ENCODE data around the gene HDGFL1.

Gene HDGFL1

DNA sequence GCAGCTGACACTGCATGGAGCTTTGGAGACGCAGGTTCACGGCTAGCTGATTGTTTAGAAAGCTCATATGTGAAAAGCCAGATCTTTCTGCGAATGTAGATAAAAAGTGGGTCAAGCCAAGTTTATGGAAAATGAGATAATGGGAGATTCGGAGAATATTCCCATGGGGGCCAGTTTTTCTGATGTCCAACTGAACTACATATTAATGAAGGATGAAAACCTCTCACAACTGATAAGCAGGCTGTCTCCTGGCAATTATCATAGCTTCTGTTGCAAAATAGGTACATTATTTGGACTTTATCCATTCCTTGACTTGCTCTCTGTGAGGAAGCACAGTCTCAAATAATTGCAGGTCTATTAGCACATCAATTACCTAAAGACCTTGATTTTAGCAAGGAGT is 21.1 kb downstream of the HDGFL1 start:
- DNase-seq = no peak

DNA sequence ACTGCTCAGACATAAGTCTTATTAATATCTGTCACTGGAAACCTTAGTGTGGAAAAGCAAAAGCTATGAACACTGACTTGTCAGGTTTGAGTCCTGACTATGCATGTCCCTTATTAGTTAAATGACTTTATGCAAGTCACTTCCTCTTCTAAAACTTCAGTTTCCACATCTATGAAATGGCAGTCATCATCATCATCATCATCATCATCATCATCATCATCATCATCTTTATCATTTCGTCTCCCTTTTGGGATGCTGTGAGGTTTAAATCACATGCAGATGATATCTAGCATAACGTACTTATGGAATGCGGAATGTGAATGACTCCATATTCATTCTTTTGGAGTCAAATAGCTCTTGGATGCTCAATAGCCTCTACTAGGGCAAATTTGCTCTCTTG is 24.5 kb downstream of the HDGFL1 start:
- DNase-seq = no peak

DNA sequence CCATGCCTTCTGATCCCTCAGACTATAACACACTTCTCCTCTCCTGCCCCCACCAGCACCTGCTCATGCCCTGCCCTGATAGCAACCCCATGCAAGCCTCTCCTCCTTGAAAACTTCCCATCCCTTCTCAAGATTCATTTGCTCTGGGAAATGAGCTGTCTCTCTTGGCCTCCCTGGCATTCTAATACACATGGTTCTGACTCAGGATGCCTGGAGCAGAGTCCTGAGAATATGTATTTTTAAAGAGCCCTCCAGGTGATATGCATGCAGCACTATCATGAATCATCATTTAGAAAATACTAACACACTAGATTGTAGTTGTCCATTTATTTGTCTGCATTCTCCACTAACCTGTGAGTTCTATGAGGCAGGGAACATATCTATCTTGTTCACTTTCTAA is 26.6 kb downstream of the HDGFL1 start:
- DNase-seq = no peak

DNA sequence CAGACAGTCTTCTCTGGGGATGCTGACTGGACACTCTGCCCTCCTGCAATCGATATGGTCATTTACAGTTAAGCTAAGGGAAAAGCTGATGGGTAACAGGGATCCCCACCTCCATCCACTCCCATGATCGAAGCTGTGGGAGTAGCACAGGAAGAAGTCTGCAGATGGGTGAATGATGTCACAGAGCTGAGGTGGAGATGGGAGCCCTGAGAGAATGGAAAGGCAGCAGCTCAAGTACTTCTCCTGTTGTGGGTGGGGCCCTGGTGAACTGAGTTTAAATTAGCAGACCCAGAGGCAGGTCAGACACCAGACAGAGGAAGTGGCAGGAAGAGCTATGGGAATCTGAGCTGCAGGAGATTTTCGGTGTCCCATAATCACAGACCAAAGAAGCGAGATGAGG is 29.0 kb downstream of the HDGFL1 start:
- no peak for DNase-seq

DNA sequence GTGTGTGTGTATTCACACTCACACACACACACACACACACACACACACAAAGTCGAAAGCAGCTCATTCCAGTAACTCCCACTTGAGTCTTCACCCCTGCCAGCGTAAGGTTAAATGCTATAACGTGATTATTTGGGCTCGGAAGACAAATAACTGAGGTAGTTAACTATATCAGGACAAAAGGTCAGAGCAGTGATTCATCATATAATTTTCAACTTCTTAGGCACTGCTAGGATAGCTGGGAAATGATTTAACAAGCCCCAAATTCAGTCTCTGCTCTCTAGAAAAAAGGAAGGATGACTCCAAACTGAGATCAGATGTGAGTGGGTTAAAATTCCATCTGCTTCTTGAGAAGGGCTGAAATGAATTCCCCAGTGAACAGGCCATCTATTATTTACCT is 30.7 kb downstream of the HDGFL1 start:
- no peak for DNase-seq

DNA sequence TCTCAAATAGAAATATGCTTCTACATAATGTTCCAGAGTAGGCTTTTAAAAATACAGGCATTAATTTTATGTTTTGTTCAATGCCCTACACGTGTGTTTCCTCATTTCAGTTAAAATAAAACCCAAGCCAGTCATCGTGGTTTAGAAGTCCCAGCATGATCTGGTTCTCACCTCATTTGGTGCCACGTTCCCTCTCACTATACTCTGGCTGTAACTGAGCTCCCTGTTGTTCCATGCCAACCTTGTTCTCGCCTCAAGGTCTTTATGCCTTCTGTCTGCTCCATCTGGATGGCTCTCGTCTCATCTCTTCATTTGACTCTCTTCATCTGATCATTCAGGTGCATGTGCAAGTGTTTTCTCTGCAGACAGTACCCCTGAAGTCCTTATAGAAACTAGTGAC is 32.6 kb downstream of the HDGFL1 start:
- no peak for DNase-seq

DNA sequence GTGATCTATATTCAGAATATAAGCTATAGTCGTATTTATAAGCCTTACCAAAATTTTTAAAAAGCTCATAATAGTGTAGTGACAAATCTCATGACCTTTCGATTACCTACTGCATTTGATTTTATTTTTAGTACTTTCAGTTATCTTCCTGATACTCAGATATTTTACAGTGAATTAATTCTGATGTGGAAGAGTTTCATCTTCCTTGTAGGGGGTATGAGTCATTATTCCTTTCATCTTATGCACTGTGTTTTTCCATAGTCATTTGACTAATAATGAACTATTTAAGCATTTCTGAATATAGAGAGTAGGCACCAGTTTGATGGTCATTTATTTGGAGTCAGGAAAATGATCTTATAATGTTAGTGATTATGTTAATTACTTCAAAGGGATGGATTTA is 36.4 kb downstream of the HDGFL1 start:
- DNase-seq = no peak

DNA sequence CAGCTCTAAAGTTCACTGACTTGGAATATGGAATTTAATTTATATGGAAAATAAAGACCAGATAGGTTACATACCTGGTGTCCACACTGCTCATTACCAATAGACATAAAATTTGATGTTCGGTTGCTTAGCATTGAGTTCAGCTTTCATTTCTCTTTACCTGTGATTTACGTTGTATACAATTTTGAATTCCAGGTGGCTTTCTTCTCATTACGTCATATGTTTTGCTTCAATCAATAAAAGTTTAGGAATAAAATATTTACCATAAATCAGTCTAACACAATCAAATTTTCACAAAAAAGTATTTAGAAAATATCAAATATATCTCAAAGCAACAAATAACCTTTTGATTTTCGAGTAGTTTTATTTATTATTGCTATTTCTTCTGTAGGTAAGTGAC is 40.8 kb downstream of the HDGFL1 start:
- DNase-seq = no peak

DNA sequence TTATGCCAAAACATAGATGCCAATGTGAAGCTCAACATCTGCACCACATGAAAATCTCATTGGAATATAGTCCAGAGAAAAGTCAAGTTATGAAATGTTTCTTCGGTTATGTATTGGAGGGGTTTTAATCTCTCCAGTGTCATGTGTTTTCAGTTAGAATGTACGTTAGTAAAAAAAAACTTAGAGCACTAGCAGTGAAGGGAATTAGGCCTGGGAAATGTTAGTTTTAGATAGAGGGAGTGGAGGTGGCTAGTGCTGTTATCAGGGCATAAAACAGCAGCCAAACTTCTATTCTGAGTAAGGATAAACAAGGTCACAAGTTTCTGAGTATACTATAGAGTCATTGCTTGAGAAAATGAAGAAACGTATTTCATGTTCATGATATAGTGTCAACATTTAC is 42.9 kb downstream of the HDGFL1 start:
- DNase-seq = no peak

DNA sequence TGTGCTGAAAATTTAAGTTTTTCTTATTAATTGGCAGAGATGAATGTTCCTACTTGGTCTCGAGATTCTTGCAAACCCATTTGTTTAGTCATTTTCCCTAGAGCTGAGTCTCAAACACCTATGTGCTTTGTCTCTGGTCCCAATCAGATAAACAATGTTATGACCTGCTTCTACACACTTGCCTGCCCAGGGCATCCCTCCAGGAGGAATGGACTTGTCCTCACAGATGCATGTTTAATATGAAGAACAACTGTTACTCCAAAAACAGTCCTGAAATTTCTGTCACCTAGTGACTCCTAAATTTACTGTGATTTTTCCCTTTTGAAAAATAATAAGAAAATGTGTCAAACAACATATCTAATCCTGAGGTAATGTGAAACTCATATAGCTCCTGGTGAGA is 43.7 kb downstream of the HDGFL1 start:
- DNase-seq = no peak

DNA sequence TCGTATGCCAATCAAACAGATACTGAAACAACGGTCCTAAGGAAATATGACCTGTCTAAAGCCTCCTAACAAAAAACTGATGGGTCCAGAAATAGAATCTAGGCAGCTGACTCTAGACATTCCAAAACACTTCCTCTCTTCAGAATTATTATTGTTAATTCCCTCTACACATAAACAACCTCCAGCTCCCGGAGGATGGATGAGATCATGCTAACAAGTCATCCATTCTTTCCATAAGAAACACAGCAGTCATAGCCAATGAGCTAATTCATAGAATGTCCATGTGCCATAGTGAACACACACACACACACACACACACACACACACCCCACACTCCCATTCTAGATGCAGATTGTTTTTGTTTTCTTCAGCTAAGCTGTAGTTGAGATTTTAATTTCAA is 44.3 kb downstream of the HDGFL1 start:
- DNase-seq = peak in 1 of 56 donors; percentile 4

DNA sequence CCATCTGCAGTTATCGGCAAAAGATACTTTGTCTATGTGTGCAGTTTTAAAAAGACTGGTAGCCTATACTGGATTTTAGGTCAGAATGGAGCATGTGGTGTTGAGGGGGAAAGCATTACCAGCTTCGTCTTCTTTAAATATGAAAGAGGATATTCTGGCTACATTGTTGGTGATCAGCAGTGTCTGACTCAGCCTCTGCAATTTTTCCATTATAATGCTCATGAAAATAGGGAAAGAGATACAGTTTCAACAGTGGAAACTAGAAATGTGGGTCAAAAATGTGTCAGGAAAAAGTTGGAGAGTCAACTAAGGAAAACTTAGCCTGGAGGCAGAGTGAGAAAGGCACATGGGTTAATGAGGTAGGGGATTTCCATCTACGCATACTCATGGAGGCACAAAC is 45.2 kb downstream of the HDGFL1 start:
- no peak for DNase-seq

DNA sequence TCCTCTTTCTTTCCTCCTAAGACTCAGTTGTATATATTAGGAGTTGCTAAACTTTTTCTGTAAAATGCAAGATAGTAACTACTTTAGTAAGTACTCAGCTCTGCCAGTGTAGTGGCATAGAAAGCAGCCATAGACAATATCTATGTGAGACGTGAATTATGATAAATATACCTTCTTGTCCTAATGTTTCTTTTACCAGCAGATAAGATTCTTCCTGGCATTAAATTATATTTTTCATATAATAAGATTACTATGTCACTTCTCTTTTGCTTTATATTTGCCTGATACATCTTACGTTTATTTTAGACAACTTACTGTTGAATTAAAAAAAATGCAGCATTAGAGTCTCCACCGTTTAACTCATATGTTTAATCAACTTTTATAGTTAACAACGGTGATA is 51.7 kb downstream of the HDGFL1 start:
- DNase-seq = no peak

Measured in amygdala (tissue), 56 donors.